HepG2 (cell line): ENCODE measurements around the gene CTNNAL1. TPM values are rescaled to one million over a fixed set of nuclear protein-coding genes. Genes with fewer than 3 reads are reported as not detected.

Experiments
- ATAC-seq: fragments of 200-7000 bp; cut with Tn5 transposase; 3 replicates; pipeline ENCODE4 v1.9.1; 2020; ENCODE audit warnings: mild to moderate bottlenecking, moderate library complexity
- BruUV-seq: library from RNA; stranded (reverse); fragments of 400-500 nt; replicated peaks from 2 replicates; lab custom pipeline; 2021; lab: Mats Ljungman, UMichigan
- CTCF ChIA-PET: fragments of 300-600 bp; formaldehyde crosslinking; extraction: SDS; loops from one replicate; lab custom pipeline; 2021; ENCODE audit warnings: low total read pairs, inconsistent platforms, low intra/inter-chr PET ratio; lab: Yijun Ruan, JAX
- POLR2A ChIA-PET: fragments of 350-600 bp; sonication (Branson Sonifier 250); formaldehyde crosslinking; loops from one replicate; lab custom pipeline; 2020; ENCODE audit warnings: antibody characterized with exemption, inconsistent platforms; lab: Yijun Ruan, JAX
- DNase-seq: peaks from one replicate; pipeline ENCODE4 v3.0.0-alpha.2; 2015; ENCODE audit warnings: low spot score
- FAIRE-seq: peaks from 3 replicates; lab custom pipeline; 2011; peaks lifted over from hg19 to GRCh38; lab: Jason Lieb, UNC
- H2AFZ ChIP-seq: one replicate; pipeline ENCODE4 v1.6.1; 2011; ENCODE audit warnings: low read length, inconsistent platforms
- H3K27ac ChIP-seq: fragments of 300-600 bp; 3 replicates; pipeline ENCODE4 v1.8.0; 2011; ENCODE audit warnings: mixed run types, mild to moderate bottlenecking, mixed read lengths, low read length, inconsistent platforms; ENCODE audit not compliant: insufficient read depth; ENCODE audit errors: extremely low read length
- H3K27me3 ChIP-seq, 2 experiments: fragments of 200-600 bp in 1 of 2; 2 replicates in 1 of 2; 3 replicates in 1 of 2; pipeline versions ENCODE4 v1.6.0 to v1.8.0; 2011; ENCODE audit warnings: low read length in 2 of 2, mild to moderate bottlenecking in 2 of 2, moderate library complexity in 2 of 2, inconsistent platforms in 1 of 2; ENCODE audit not compliant: insufficient read depth in 2 of 2, control insufficient read depth in 1 of 2
- H3K36me3 ChIP-seq, 2 experiments: fragments of 200-600 bp in 1 of 2; replicated peaks in 1 of 2; 2 replicates in 1 of 2; 3 replicates in 1 of 2; pipeline versions ENCODE4 v1.5.1 to v1.8.0; 2011; ENCODE audit warnings: low read length in 2 of 2, inconsistent platforms in 1 of 2; ENCODE audit not compliant: insufficient read depth in 2 of 2, control insufficient read depth in 1 of 2
- H3K4me1 ChIP-seq: 2 replicates; pipeline ENCODE4 v1.5.1; 2012; ENCODE audit warnings: low read length, inconsistent platforms; ENCODE audit not compliant: insufficient read depth
- H3K4me2 ChIP-seq: 2 replicates; pipeline ENCODE4 v1.6.0; 2011; ENCODE audit warnings: low read depth, low read length, inconsistent platforms
- H3K4me3 ChIP-seq, 3 experiments: fragments of 200-600 bp in 1 of 3; sonication (generic), shearing (Covaris generic) in 1 of 3; replicated peaks in 1 of 3; 2 replicates each; pipeline ENCODE4 v1.5.1; 2011 to 2016; ENCODE audit warnings: low read length in 3 of 3, inconsistent platforms in 2 of 3, low read depth in 2 of 3, mild to moderate bottlenecking in 2 of 3, control low read depth in 1 of 3, mixed read lengths in 1 of 3; ENCODE audit not compliant: insufficient read depth in 1 of 3
- H3K79me2 ChIP-seq: one replicate; pipeline ENCODE4 v1.6.1; 2011; ENCODE audit warnings: low read length, inconsistent platforms; ENCODE audit not compliant: insufficient read depth
- H3K9ac ChIP-seq: 2 replicates; pipeline ENCODE4 v1.6.0; 2011; ENCODE audit warnings: mild to moderate bottlenecking, low read depth, low read length, inconsistent platforms; ENCODE audit not compliant: insufficient read depth
- H3K9me3 ChIP-seq: 2 replicates; pipeline ENCODE4 v1.5.1; 2012; ENCODE audit warnings: mild to moderate bottlenecking, low read length
- H4K20me1 ChIP-seq: 2 replicates; pipeline ENCODE4 v1.6.0; 2011; ENCODE audit warnings: inconsistent platforms, mild to moderate bottlenecking, low read length, moderate library complexity; ENCODE audit not compliant: insufficient read depth
- AKNA ChIP-seq: sonication (generic); formaldehyde crosslinking; IDR thresholded peaks from 2 replicates; pipeline ENCODE4 v1.4.0; 2020; ENCODE audit warnings: missing genetic modification reagents, borderline replicate concordance
- SYNCRIP ChIP-seq: fragments of 200-400 bp; formaldehyde crosslinking; IDR thresholded peaks from 2 replicates; pipeline ENCODE4 v1.6.1; 2018; ENCODE audit warnings: mild to moderate bottlenecking, low read depth, low read length; ENCODE audit not compliant: insufficient read depth
- TIGD3 ChIP-seq: sonication (generic); formaldehyde crosslinking; IDR thresholded peaks from 2 replicates; pipeline ENCODE4 v1.5.1; 2020; ENCODE audit warnings: mild to moderate bottlenecking, missing genetic modification reagents, borderline replicate concordance
- ZBTB14 ChIP-seq: sonication (generic); formaldehyde crosslinking; IDR thresholded peaks from 2 replicates; pipeline ENCODE4 v1.4.0; 2020; ENCODE audit warnings: missing genetic modification reagents
- ZBTB33 ChIP-seq: sonication (generic); formaldehyde crosslinking; IDR thresholded peaks from 2 replicates; pipeline ENCODE4 v1.4.0; 2020; ENCODE audit warnings: missing genetic modification reagents
- ZNF101 ChIP-seq: sonication (generic); formaldehyde crosslinking; IDR thresholded peaks from 2 replicates; pipeline ENCODE4 v1.4.0; 2020; ENCODE audit warnings: mild to moderate bottlenecking, low read depth, missing genetic modification reagents, borderline replicate concordance
- ZNF234 ChIP-seq: sonication (generic); formaldehyde crosslinking; conservative IDR thresholded peaks from 2 replicates; pipeline ENCODE4 v1.5.1; 2020; ENCODE audit warnings: mild to moderate bottlenecking, missing genetic modification reagents
- ZNF430 ChIP-seq: sonication (generic); formaldehyde crosslinking; IDR thresholded peaks from 2 replicates; pipeline ENCODE4 v1.9.0; 2021; ENCODE audit warnings: mild to moderate bottlenecking, missing genetic modification reagents
- ZNF800 ChIP-seq: sonication (generic); formaldehyde crosslinking; IDR thresholded peaks from 2 replicates; pipeline ENCODE4 v1.4.0; 2020; ENCODE audit warnings: missing genetic modification reagents
- WGBS: methylation state at CpG from one replicate; pipeline ENCODE4 v1.1.6; 2017; ENCODE audit warnings: low lambda C conversion rate; 5-methylcytosine and 5-hydroxymethylcytosine counted together
- in situ Hi-C: cut with HindIII; loops from 2 replicates; pipeline ENCODE4 v1.10.0; 2017; ENCODE audit warnings: low pct_unique_long_range_greater_than_20kb; ENCODE audit not compliant: extremely low pct_ligation_motif_present
- intact Hi-C: fragments of 100-400 bp; cut with micrococcal nuclease; formaldehyde crosslinking; loops from one replicate; pipeline ENCODE4 v1.10.0; 2022; ENCODE audit not compliant: unreplicated experiment
- polyA plus RNA-seq, 8 experiments: library from polyadenylated mRNA; depleted of rRNA in 3 of 8; stranded (reverse) in 7 of 8; unstranded in 1 of 8; fragments of >200 nt; fragmentation: Illumina TruSeq in 4 of 8; extraction: Trizol in 4 of 8; gene quantifications; 2 replicates each; pipeline versions ENCODE4 v1.2.1 to v1.2.3, GENCODE V29; 2011 to 2016; ENCODE audit warnings: low read depth in 4 of 8, missing spikeins in 1 of 8, mixed read lengths in 1 of 8; ENCODE audit not compliant: insufficient read depth in 1 of 8
- total RNA-seq, 5 experiments: library from RNA; depleted of rRNA; stranded (reverse); fragments of >200 nt; fragmentation: Illumina TruSeq; extraction: Trizol; gene quantifications; 2 replicates each; pipeline ENCODE4 v1.2.3, GENCODE V29; 2016; ENCODE audit warnings: low read depth in 1 of 5

Gene CTNNAL1
- total and polyA plus RNA-seq, 2 of the 13 experiments (the other 11 are each of a cell fraction or from before 2014, with no cell fraction given), result 32.0 to 162 TPM

- TF ChIP-seq AKNA (CRISPR knock-in tag), result no peak
- no peak for TF ChIP-seq SYNCRIP
- 0 out of 2 replicates have a peak, but pooled peaks have one; percentile 12 for TF ChIP-seq ZNF430 (CRISPR knock-in tag)
- TF ChIP-seq ZNF101 (CRISPR knock-in tag), result no peak
- TF ChIP-seq ZBTB14 (CRISPR knock-in tag), result peak; percentile 4; the same call in 1 of the 2 replicates
- TF ChIP-seq, all 625 proteins: peak for 6
Measured at GRCh38 chr9:108933231-108933717, 80.0 kb downstream of the CTNNAL1 start (continued).

GRCh38 chr9:108928386-108928785 lies 84.9 kb downstream of the CTNNAL1 start:
- H3K4me3 ChIP-seq, result no peak overlapping the region
- H2AFZ ChIP-seq, result no peak overlapping the region
- no peak overlapping the region for H3K9ac ChIP-seq
- peaks cover 36% of the 10 kb centered on the region for H3K4me1 ChIP-seq
- intact Hi-C loops (no loop called here), in situ Hi-C loops (no loop called here)
- WGBS, result 91% methylated on average over 2 of the region's 2 CpGs
- no TSS peak for BruUV-seq
- H3K36me3 ChIP-seq, result peaks cover 22 to 67% of the 10 kb centered on the region in 2 experiments
- ChIA-PET CTCF (no interaction called here), POLR2A (no interaction called here)
- no peak for TF ChIP-seq ZNF234 (CRISPR knock-in tag)
- no peak for TF ChIP-seq TIGD3 (CRISPR knock-in tag)
- TF ChIP-seq ZBTB33 (CRISPR knock-in tag), result no peak
- TF ChIP-seq ZNF800 (CRISPR knock-in tag), result no peak
- FAIRE-seq, result no peak
- no peaks in the 10 kb centered on the region; a peak in 1 of 5 replicates for H3K27me3 ChIP-seq
- no peak overlapping the region for H3K4me2 ChIP-seq
- H3K79me2 ChIP-seq, result peaks cover 59% of the 10 kb centered on the region
- no peak for ATAC-seq
- no peak for DNase-seq
- H3K9me3 ChIP-seq, result no peaks in the 10 kb centered on the region
- no peak overlapping the region for H3K27ac ChIP-seq
- H4K20me1 ChIP-seq, result no peaks in the 10 kb centered on the region
